ENCODE measurements around the gene LAMA2. TPM values are rescaled to one million over a fixed set of nuclear protein-coding genes. Genes with fewer than 3 reads are reported as not detected.

The LAMA2 gene
- total RNA-seq, 1 experiment from 2014 or later = 2.2 TPM

- DNase-seq (ENCODE audit: unreplicated experiment) = no peak
- no peak for TF ChIP-seq CTCF (IDR thresholded peaks at IDR 0.05; ENCODE audit: unreplicated experiment)
- H3K9me3 Mint-ChIP-seq (ENCODE audit: unreplicated experiment) = no peaks in the 10 kb centered on the region
- BruUV-seq (replicated peaks) = no TSS peak
- ChIA-PET CTCF (no interaction called here), POLR2A (no interaction called here)
- intact Hi-C loops (cut with micrococcal nuclease) = no loop called here
- no peak overlapping the region for H3K4me3 Mint-ChIP-seq (ENCODE audit: unreplicated experiment)
- H3K27ac Mint-ChIP-seq (ENCODE audit: low read depth, unreplicated experiment) = no peak overlapping the region
- H3K27me3 Mint-ChIP-seq (ENCODE audit: insufficient read depth, unreplicated experiment) = peaks cover 34% of the 10 kb centered on the region
- H3K4me1 Mint-ChIP-seq (ENCODE audit: insufficient read depth, unreplicated experiment) = no peaks in the 10 kb centered on the region
- no peaks in the 10 kb centered on the region for H3K36me3 Mint-ChIP-seq (ENCODE audit: insufficient read depth, unreplicated experiment)
Measured at GRCh38 chr6:129197154-129197553, 314.2 kb downstream of the LAMA2 start.

- BruUV-seq (replicated peaks) = no TSS peak
- TF ChIP-seq CTCF (IDR thresholded peaks at IDR 0.05; ENCODE audit: unreplicated experiment) = no peak
- H3K36me3 Mint-ChIP-seq (ENCODE audit: insufficient read depth, unreplicated experiment) = no peaks in the 10 kb centered on the region
- no peaks in the 10 kb centered on the region for H3K9me3 Mint-ChIP-seq (ENCODE audit: unreplicated experiment)
- CTCF ChIA-PET = no interaction called here
- H3K4me1 Mint-ChIP-seq (ENCODE audit: insufficient read depth, unreplicated experiment) = no peaks in the 10 kb centered on the region
- H3K4me3 Mint-ChIP-seq (ENCODE audit: unreplicated experiment) = no peak overlapping the region
- DNase-seq (ENCODE audit: unreplicated experiment) = no peak
- no peak overlapping the region for H3K27ac Mint-ChIP-seq (ENCODE audit: low read depth, unreplicated experiment)
- POLR2A ChIA-PET = no interaction called here
- intact Hi-C loops (cut with micrococcal nuclease) = no loop called here
- peaks cover 62% of the 10 kb centered on the region for H3K27me3 Mint-ChIP-seq (ENCODE audit: insufficient read depth, unreplicated experiment)
Measured at GRCh38 chr6:129200151-129200550, 317.2 kb downstream of the LAMA2 start.

GRCh38 chr6:129203190-129203900 is 320.4 kb downstream of the LAMA2 start:
- H3K9me3 Mint-ChIP-seq (ENCODE audit: unreplicated experiment) = no peaks in the 10 kb centered on the region
- no peak for TF ChIP-seq CTCF (IDR thresholded peaks at IDR 0.05; ENCODE audit: unreplicated experiment)
- BruUV-seq (replicated peaks) = no TSS peak
- DNase-seq (ENCODE audit: unreplicated experiment) = no peak
- no peaks in the 10 kb centered on the region for H3K36me3 Mint-ChIP-seq (ENCODE audit: insufficient read depth, unreplicated experiment)
- ChIA-PET CTCF (interaction anchor here (0.6 kb wide), 1 partner anchor 1349 kb away, joined by 4 read pairs; no protein-coding TSS in a partner anchor), POLR2A (interaction anchor here (0.6 kb wide), 1 partner anchor 164 kb away, joined by 3 read pairs; no protein-coding TSS in a partner anchor)
- H3K4me3 Mint-ChIP-seq (ENCODE audit: unreplicated experiment) = no peak overlapping the region
- peaks cover 74% of the 10 kb centered on the region for H3K27me3 Mint-ChIP-seq (ENCODE audit: insufficient read depth, unreplicated experiment)
- H3K4me1 Mint-ChIP-seq (ENCODE audit: insufficient read depth, unreplicated experiment) = no peaks in the 10 kb centered on the region
- no peak overlapping the region for H3K27ac Mint-ChIP-seq (ENCODE audit: low read depth, unreplicated experiment)
- intact Hi-C loops (cut with micrococcal nuclease) = no loop called here

GRCh38 chr6:129206821-129207220 is 323.9 kb downstream of the LAMA2 start:
- H3K27me3 Mint-ChIP-seq (ENCODE audit: insufficient read depth, unreplicated experiment) = peaks cover 67% of the 10 kb centered on the region
- no peak overlapping the region for H3K27ac Mint-ChIP-seq (ENCODE audit: low read depth, unreplicated experiment)
- no peak for TF ChIP-seq CTCF (IDR thresholded peaks at IDR 0.05; ENCODE audit: unreplicated experiment)
- no peak for DNase-seq (ENCODE audit: unreplicated experiment)
- intact Hi-C loops (cut with micrococcal nuclease) = no loop called here
- H3K4me1 Mint-ChIP-seq (ENCODE audit: insufficient read depth, unreplicated experiment) = no peaks in the 10 kb centered on the region
- no peak overlapping the region for H3K4me3 Mint-ChIP-seq (ENCODE audit: unreplicated experiment)
- H3K36me3 Mint-ChIP-seq (ENCODE audit: insufficient read depth, unreplicated experiment) = no peaks in the 10 kb centered on the region
- ChIA-PET POLR2A (no interaction called here), CTCF (no interaction called here)
- no peaks in the 10 kb centered on the region for H3K9me3 Mint-ChIP-seq (ENCODE audit: unreplicated experiment)
- no TSS peak for BruUV-seq (replicated peaks)
